Type B pancreatic cell (in vitro differentiated cells): ENCODE measurements around the gene DNM1L. TPM values are rescaled to one million over a fixed set of nuclear protein-coding genes. Genes with fewer than 3 reads are reported as not detected.

Experiments used
- DNase-seq: peaks from one replicate; pipeline ENCODE4 v3.0.0; 2021; ENCODE audit warnings: mixed read lengths; ENCODE audit not compliant: unreplicated experiment; ENCODE audit errors: extremely low spot score
- H3K27ac Mint-ChIP-seq: 2 replicates; pipeline ENCODE4 v1.8.0; 2021; ENCODE audit warnings: mild to moderate bottlenecking, mixed read lengths
- H3K27me3 Mint-ChIP-seq: 2 replicates; pipeline ENCODE4 v1.8.0; 2021; ENCODE audit warnings: mixed read lengths
- H3K36me3 Mint-ChIP-seq: 2 replicates; pipeline ENCODE4 v1.8.0; 2021; ENCODE audit warnings: mixed read lengths
- H3K4me1 Mint-ChIP-seq: one replicate; pipeline ENCODE4 v1.8.0; 2021; ENCODE audit warnings: mixed read lengths; ENCODE audit not compliant: unreplicated experiment
- H3K4me3 Mint-ChIP-seq: 2 replicates; pipeline ENCODE4 v1.8.0; 2021; ENCODE audit warnings: mild to moderate bottlenecking, mixed read lengths
- H3K9me3 Mint-ChIP-seq: 2 replicates; pipeline ENCODE4 v1.8.0; 2021; ENCODE audit warnings: mixed read lengths
- total RNA-seq: library from RNA; stranded (reverse); gene quantifications from 2 replicates; pipeline ENCODE4 v1.2.1, GENCODE V29; 2021; ENCODE audit warnings: low replicate concordance
- TF ChIP-seq, protein P1 (sequence below): fragments of 200-600 bp; sonication (generic); conservative IDR thresholded peaks from 2 replicates; pipeline ENCODE4 v1.5.0; 2021; ENCODE audit warnings: antibody characterized with exemption, mild to moderate bottlenecking

Gene DNM1L
- total RNA-seq, 1 donor from 2014 or later = 76.8 TPM

GRCh38 chr12:32777691-32778175 lies 98.6 kb downstream of the DNM1L start:
- Mint-ChIP-seq H3K4me3 (no peak overlapping the region), H3K9me3 (no peaks in the 10 kb centered on the region), H3K4me1 (no peaks in the 10 kb centered on the region), H3K27me3 (peaks cover 7% of the 10 kb centered on the region), H3K36me3 (no peaks in the 10 kb centered on the region), H3K27ac (no peak overlapping the region)
- TF ChIP-seq, protein P1, sequence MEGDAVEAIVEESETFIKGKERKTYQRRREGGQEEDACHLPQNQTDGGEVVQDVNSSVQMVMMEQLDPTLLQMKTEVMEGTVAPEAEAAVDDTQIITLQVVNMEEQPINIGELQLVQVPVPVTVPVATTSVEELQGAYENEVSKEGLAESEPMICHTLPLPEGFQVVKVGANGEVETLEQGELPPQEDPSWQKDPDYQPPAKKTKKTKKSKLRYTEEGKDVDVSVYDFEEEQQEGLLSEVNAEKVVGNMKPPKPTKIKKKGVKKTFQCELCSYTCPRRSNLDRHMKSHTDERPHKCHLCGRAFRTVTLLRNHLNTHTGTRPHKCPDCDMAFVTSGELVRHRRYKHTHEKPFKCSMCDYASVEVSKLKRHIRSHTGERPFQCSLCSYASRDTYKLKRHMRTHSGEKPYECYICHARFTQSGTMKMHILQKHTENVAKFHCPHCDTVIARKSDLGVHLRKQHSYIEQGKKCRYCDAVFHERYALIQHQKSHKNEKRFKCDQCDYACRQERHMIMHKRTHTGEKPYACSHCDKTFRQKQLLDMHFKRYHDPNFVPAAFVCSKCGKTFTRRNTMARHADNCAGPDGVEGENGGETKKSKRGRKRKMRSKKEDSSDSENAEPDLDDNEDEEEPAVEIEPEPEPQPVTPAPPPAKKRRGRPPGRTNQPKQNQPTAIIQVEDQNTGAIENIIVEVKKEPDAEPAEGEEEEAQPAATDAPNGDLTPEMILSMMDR = no peak
- DNase-seq = no peak

- H3K9me3 Mint-ChIP-seq = no peaks in the 10 kb centered on the region
- peaks cover 4% of the 10 kb centered on the region for H3K27me3 Mint-ChIP-seq
- H3K36me3 Mint-ChIP-seq = no peaks in the 10 kb centered on the region
- TF ChIP-seq, protein P1 = no peak
- H3K4me1 Mint-ChIP-seq = no peaks in the 10 kb centered on the region
- H3K4me3 Mint-ChIP-seq = no peak overlapping the region
- DNase-seq = no peak
- H3K27ac Mint-ChIP-seq = no peak overlapping the region
Observed at GRCh38 chr12:32780071-32780470, 101.0 kb downstream of the DNM1L start.

DNA sequence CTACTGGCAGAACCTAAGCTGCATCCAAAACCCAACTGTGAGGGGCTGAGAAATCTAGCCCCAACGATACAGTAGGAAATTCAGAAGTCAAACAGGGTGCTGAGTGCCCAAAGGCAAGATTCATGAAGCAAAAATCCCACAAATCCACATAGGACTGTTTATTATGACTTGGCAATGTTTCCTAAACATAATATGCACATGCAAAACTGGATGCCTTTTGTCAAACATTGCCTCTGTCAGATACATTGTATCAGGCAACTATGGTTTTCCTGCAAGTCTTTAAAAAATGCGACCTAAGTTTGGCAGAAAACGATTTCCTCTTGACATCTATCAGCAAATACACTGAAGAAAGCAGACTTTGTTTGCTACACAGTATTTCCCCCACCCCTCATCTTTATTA lies 103.9 kb downstream of the DNM1L start:
- no peak for DNase-seq
- H3K4me1 Mint-ChIP-seq = no peaks in the 10 kb centered on the region
- peaks cover 8% of the 10 kb centered on the region for H3K36me3 Mint-ChIP-seq

DNA sequence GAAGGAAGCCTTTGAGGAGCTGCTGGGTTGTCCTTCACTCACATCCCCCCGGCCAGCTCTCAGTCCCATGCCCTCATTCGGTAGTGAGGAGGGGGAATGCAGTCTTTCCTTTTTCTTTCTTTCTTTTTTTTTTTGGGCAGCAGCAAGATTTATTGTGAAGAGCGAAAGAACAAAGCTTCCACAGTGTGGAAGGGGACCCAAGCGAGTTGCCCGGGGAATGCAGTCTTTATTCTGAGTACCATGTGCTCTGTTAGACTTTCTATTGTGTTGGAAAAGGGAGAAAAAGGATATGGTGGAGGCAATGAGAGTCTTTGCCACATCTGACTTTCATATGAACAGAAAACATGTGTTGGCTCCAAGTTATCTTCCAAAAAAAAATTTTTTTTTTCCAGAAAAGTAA lies 106.5 kb downstream of the DNM1L start:
- H3K27me3 Mint-ChIP-seq = no peaks in the 10 kb centered on the region
- no peaks in the 10 kb centered on the region for H3K9me3 Mint-ChIP-seq
- no peak for DNase-seq
- H3K36me3 Mint-ChIP-seq = peaks cover 20% of the 10 kb centered on the region
- TF ChIP-seq, protein P1 = no peak
- no peak overlapping the region for H3K4me3 Mint-ChIP-seq
- H3K27ac Mint-ChIP-seq = no peak overlapping the region
- H3K4me1 Mint-ChIP-seq = no peaks in the 10 kb centered on the region

More for the DNA sequence above, 103.9 kb downstream of the DNM1L start:
- Mint-ChIP-seq H3K4me3 (no peak overlapping the region), H3K27me3 (peaks cover 4% of the 10 kb centered on the region), H3K9me3 (no peaks in the 10 kb centered on the region), H3K27ac (no peak overlapping the region)
- TF ChIP-seq, protein P1 = no peak

- H3K4me3 Mint-ChIP-seq = no peak overlapping the region
- no peak overlapping the region for H3K27ac Mint-ChIP-seq
- TF ChIP-seq, protein P1 = no peak
- no peaks in the 10 kb centered on the region for H3K9me3 Mint-ChIP-seq
- H3K4me1 Mint-ChIP-seq = no peaks in the 10 kb centered on the region
- H3K27me3 Mint-ChIP-seq = no peaks in the 10 kb centered on the region
- peaks cover 29% of the 10 kb centered on the region for H3K36me3 Mint-ChIP-seq
- DNase-seq = no peak
Observed at GRCh38 chr12:32788405-32788804, 109.3 kb downstream of the DNM1L start.

DNA sequence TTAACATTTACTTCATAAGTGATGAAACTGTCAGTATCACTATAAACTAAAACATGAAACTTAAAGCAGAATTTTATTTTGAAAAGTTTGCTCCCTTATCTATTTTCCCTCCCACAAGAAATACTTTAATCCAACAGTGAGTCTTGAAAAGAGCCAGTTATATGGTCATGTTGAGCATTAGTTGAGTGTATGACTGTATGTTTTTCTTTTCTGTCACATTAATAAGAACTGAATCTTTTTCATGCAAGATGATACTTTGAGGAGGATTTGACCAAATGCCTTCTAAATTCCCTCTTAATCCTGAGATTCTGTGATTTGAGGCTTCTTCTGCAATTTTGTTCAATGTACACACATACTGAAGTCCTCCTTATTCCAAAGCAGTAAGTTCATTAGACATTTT lies 110.3 kb downstream of the DNM1L start:
- no peaks in the 10 kb centered on the region for H3K4me1 Mint-ChIP-seq
- DNase-seq = no peak
- no peaks in the 10 kb centered on the region for H3K27me3 Mint-ChIP-seq
- no peak overlapping the region for H3K27ac Mint-ChIP-seq
- H3K36me3 Mint-ChIP-seq = peaks cover 33% of the 10 kb centered on the region
- H3K4me3 Mint-ChIP-seq = no peak overlapping the region
- TF ChIP-seq, protein P1 = no peak
- H3K9me3 Mint-ChIP-seq = no peaks in the 10 kb centered on the region
